H1 (cell line): ENCODE measurements around the gene COL28A1. TPM values are rescaled to one million over a fixed set of nuclear protein-coding genes. Genes with fewer than 3 reads are reported as not detected.

Source experiments
- CTCF ChIA-PET: fragments of 300-600 bp; sonication (Branson Sonifier 250); formaldehyde crosslinking; loops from one replicate; lab custom pipeline; 2021; ENCODE audit not compliant: partially characterized antibody; lab: Charles Lee
- POLR2A ChIA-PET: fragments of 300-600 bp; sonication (Branson Sonifier 250); formaldehyde crosslinking; loops from one replicate; lab custom pipeline; 2021; ENCODE audit warnings: inconsistent platforms; ENCODE audit not compliant: partially characterized antibody; lab: Charles Lee
- DNase-seq, 2 experiments: peaks; one replicate each; pipeline versions ENCODE4 v3.0.0 to v3.0.0-alpha.2; 2010 to 2022; ENCODE audit warnings: low spot score in 2 of 2, low read depth in 1 of 2, mixed read lengths in 1 of 2
- FAIRE-seq: peaks from 2 replicates; lab custom pipeline; 2011; peaks lifted over from hg19 to GRCh38; lab: Jason Lieb, UNC
- H2AFZ ChIP-seq: 2 replicates; pipeline ENCODE4 v1.8.1; 2012; ENCODE audit warnings: low read length, inconsistent platforms
- H2AK5ac ChIP-seq: 2 replicates; pipeline ENCODE4 v1.6.1; 2013; ENCODE audit warnings: low read depth, low read length
- H2BK120ac ChIP-seq: replicated peaks from 2 replicates; pipeline ENCODE3; 2013; ENCODE audit warnings: low read depth, low read length, inconsistent platforms
- H2BK12ac ChIP-seq: 2 replicates; pipeline ENCODE4 v1.6.1; 2013; ENCODE audit warnings: low read depth, low read length
- H2BK15ac ChIP-seq: 2 replicates; pipeline ENCODE4 v1.6.1; 2013; ENCODE audit warnings: low read length
- H2BK20ac ChIP-seq: 2 replicates; pipeline ENCODE4 v1.6.1; 2013; ENCODE audit warnings: low read length
- H2BK5ac ChIP-seq: 2 replicates; pipeline ENCODE4 v1.6.1; 2013; ENCODE audit warnings: low read depth, low read length
- H3K14ac ChIP-seq: 2 replicates; pipeline ENCODE4 v1.6.1; 2013; ENCODE audit warnings: inconsistent platforms; ENCODE audit not compliant: insufficient read length
- H3K18ac ChIP-seq: 2 replicates; pipeline ENCODE4 v1.6.1; 2013; ENCODE audit warnings: low read length; ENCODE audit errors: extremely low read depth
- H3K23ac ChIP-seq: 2 replicates; pipeline ENCODE4 v1.6.1; 2013; ENCODE audit warnings: inconsistent platforms; ENCODE audit not compliant: insufficient read length
- H3K23me2 ChIP-seq: 2 replicates; pipeline ENCODE4 v1.6.1; 2013; ENCODE audit warnings: low read depth, low read length
- H3K27ac ChIP-seq: 2 replicates; pipeline ENCODE4 v1.6.1; 2011; ENCODE audit warnings: low read depth, low read length, inconsistent platforms
- H3K27me3 ChIP-seq, 4 experiments: replicated peaks in 1 of 4; 1 replicate in 1 of 4; 2 replicates in 3 of 4; pipeline versions ENCODE4 v1.6.1 to v1.8.1; 2011 to 2013; ENCODE audit warnings: low read length in 3 of 4, mild to moderate bottlenecking in 3 of 4, inconsistent platforms in 2 of 4, mixed read lengths in 2 of 4, moderate library complexity in 1 of 4; ENCODE audit not compliant: control insufficient read depth in 3 of 4, insufficient read depth in 3 of 4; ENCODE audit errors: extremely low read depth in 1 of 4
- H3K36me3 ChIP-seq, 4 experiments: 2 replicates each; pipeline versions ENCODE4 v1.6.1 to v1.8.1; 2011 to 2013; ENCODE audit warnings: mild to moderate bottlenecking in 4 of 4, low read length in 3 of 4, moderate library complexity in 2 of 4, control low read depth in 1 of 4, inconsistent platforms in 1 of 4; ENCODE audit not compliant: insufficient read depth in 4 of 4, control insufficient read depth in 2 of 4
- H3K4ac ChIP-seq: replicated peaks from 2 replicates; pipeline ENCODE3; 2013; ENCODE audit warnings: low read length, low read depth, mixed read lengths, inconsistent platforms; ENCODE audit not compliant: insufficient read length
- H3K4me1 ChIP-seq, 4 experiments: replicated peaks in 1 of 4; 1 replicate in 1 of 4; 2 replicates in 3 of 4; pipeline versions ENCODE4 v1.6.1 to v1.8.1; 2011 to 2013; ENCODE audit warnings: low read length in 3 of 4, inconsistent platforms in 2 of 4, mixed read lengths in 1 of 4; ENCODE audit not compliant: insufficient read depth in 4 of 4, control insufficient read depth in 3 of 4
- H3K4me2 ChIP-seq, 2 experiments: 2 replicates each; pipeline versions ENCODE4 v1.6.1 to v1.8.1; 2011 to 2013; ENCODE audit warnings: low read depth in 2 of 2, low read length in 2 of 2, control low read depth in 1 of 2, inconsistent platforms in 1 of 2, mild to moderate bottlenecking in 1 of 2; ENCODE audit not compliant: insufficient read depth in 1 of 2
- H3K4me3 ChIP-seq, 4 experiments: fragments of 200-600, 300-600 bp in 1 of 4; sonication (generic), shearing (Covaris generic), sonication (Bioruptor Twin) in 1 of 4; 2 replicates each; pipeline versions ENCODE4 v1.5.1 to v1.8.1; 2011 to 2016; ENCODE audit warnings: low read length in 4 of 4, low read depth in 3 of 4, control low read depth in 2 of 4, inconsistent platforms in 2 of 4, mild to moderate bottlenecking in 2 of 4, mixed read lengths in 1 of 4, moderate library complexity in 1 of 4; ENCODE audit not compliant: insufficient read depth in 2 of 4; ENCODE audit errors: extremely low read depth in 1 of 4
- H3K56ac ChIP-seq: replicated peaks from 2 replicates; pipeline ENCODE3; 2013; ENCODE audit warnings: low read depth, mild to moderate bottlenecking, mixed read lengths, low read length, inconsistent platforms; ENCODE audit not compliant: insufficient read length
- H3K79me1 ChIP-seq: 2 replicates; pipeline ENCODE4 v1.6.1; 2013; ENCODE audit warnings: low read depth, low read length, control low read depth
- H3K79me2 ChIP-seq, 2 experiments: 2 replicates each; pipeline versions ENCODE4 v1.6.1 to v1.8.1; 2012 to 2013; ENCODE audit warnings: low read length in 2 of 2, mild to moderate bottlenecking in 2 of 2, inconsistent platforms in 1 of 2; ENCODE audit not compliant: insufficient read depth in 2 of 2, control insufficient read depth in 1 of 2
- H3K9ac ChIP-seq, 4 experiments: replicated peaks in 1 of 4; 1 replicate in 1 of 4; 2 replicates in 3 of 4; pipeline versions ENCODE4 v1.6.1 to v1.8.1; 2011 to 2013; ENCODE audit warnings: low read depth in 3 of 4, low read length in 3 of 4, control low read depth in 2 of 4, mild to moderate bottlenecking in 2 of 4, moderate library complexity in 2 of 4, inconsistent platforms in 1 of 4; ENCODE audit errors: extremely low read depth in 1 of 4
- H3K9me3 ChIP-seq, 2 experiments: 2 replicates each; pipeline versions ENCODE4 v1.6.1 to v1.8.1; 2012 to 2013; ENCODE audit warnings: mild to moderate bottlenecking in 2 of 2, moderate library complexity in 2 of 2, control low read depth in 1 of 2, inconsistent platforms in 1 of 2, low read depth in 1 of 2, low read length in 1 of 2, mixed read lengths in 1 of 2; ENCODE audit not compliant: insufficient read depth in 2 of 2
- H4K20me1 ChIP-seq, 2 experiments: replicated peaks in 1 of 2; 2 replicates each; pipeline versions ENCODE3 to v1.8.1; 2011 to 2013; ENCODE audit warnings: inconsistent platforms in 2 of 2, low read length in 2 of 2, mild to moderate bottlenecking in 1 of 2; ENCODE audit not compliant: insufficient read depth in 2 of 2, control insufficient read depth in 1 of 2
- H4K5ac ChIP-seq: 2 replicates; pipeline ENCODE4 v1.6.1; 2013; ENCODE audit warnings: low read length, low read depth, mixed read lengths, inconsistent platforms; ENCODE audit not compliant: insufficient read length
- H4K8ac ChIP-seq: 2 replicates; pipeline ENCODE4 v1.8.0; 2013; ENCODE audit warnings: mild to moderate bottlenecking, moderate library complexity, low read length, inconsistent platforms; ENCODE audit not compliant: insufficient read depth; ENCODE audit errors: extremely low read depth
- H4K91ac ChIP-seq: replicated peaks from 2 replicates; pipeline ENCODE3; 2013; ENCODE audit warnings: low read length, mixed read lengths, inconsistent platforms; ENCODE audit not compliant: insufficient read length
- RNF2 ChIP-seq: fragments of 200-900, 300-1000 bp; sonication (generic); IDR thresholded peaks from 2 replicates; pipeline ENCODE4 v1.7.1; 2016; ENCODE audit warnings: borderline replicate concordance, low read depth, mild to moderate bottlenecking, antibody characterized with exemption, low read length; ENCODE audit not compliant: poor library complexity, severe bottlenecking; ENCODE audit errors: missing control alignments
- TBP ChIP-seq: IDR thresholded peaks from 2 replicates; pipeline ENCODE4 v1.6.1; 2011; ENCODE audit warnings: low read depth, low read length, improper control_type of control experiment
- WGBS, 2 experiments: shearing (Covaris generic) in 1 of 2; methylation state at CpG; one replicate each; pipeline versions ENCODE4 v1.1.6 to v1.1.7; 2013 to 2015; ENCODE audit warnings: low lambda C conversion rate in 2 of 2, mixed read lengths in 2 of 2, inconsistent platforms in 1 of 2, low coverage in 1 of 2, missing lambda C conversion rate in 1 of 2; ENCODE audit not compliant: insufficient replicate concordance in 2 of 2, insufficient coverage in 1 of 2, insufficient read length in 1 of 2; ENCODE audit errors: extremely low coverage in 1 of 2, missing lambda C conversion rate in 1 of 2; 5-methylcytosine and 5-hydroxymethylcytosine counted together
- polyA plus RNA-seq, 7 experiments: library from polyadenylated mRNA; depleted of rRNA in 3 of 7; stranded (reverse) in 5 of 7; unstranded in 2 of 7; fragments of >200 nt in 5 of 7; fragments of 200-250 nt in 2 of 7; gene quantifications; 1 replicate in 5 of 7; 2 replicates in 1 of 7; 4 replicates in 1 of 7; pipeline versions ENCODE4 v1.2.1 to v1.2.3, GENCODE V29; 2011 to 2013; ENCODE audit warnings: missing spikeins in 2 of 7, mixed read lengths in 2 of 7
- total RNA-seq: library from RNA; stranded (reverse); fragmentation: NEBNext Ultra II Directional; extraction: Animal tissue kit (Norgen Biotek cat#: 25700); gene quantifications from 2 replicates; pipeline ENCODE4 v1.2.1, GENCODE V29; 2021
- TF ChIP-seq, protein P1 (sequence below): IDR thresholded peaks from 2 replicates; pipeline ENCODE4 v1.6.1; 2012; ENCODE audit warnings: inconsistent platforms

Gene COL28A1
- total and polyA plus RNA-seq, 2 of the 8 experiments (the other 6 are each of a cell fraction or from before 2014, with no cell fraction given): 0.22 to 0.38 TPM

GRCh38 chr7:7370076-7370475 is 165.6 kb downstream of the COL28A1 start:
- Histone ChIP-seq H3K9me3 (no peaks in the 10 kb centered on the region), H4K20me1 (no peaks in the 10 kb centered on the region), H3K4me3 (no peak overlapping the region), H2BK20ac (no peak overlapping the region), H3K18ac (no peak overlapping the region), H3K23ac (no peak overlapping the region), H3K4ac (no peak overlapping the region), H3K23me2 (no peaks in the 10 kb centered on the region), H3K36me3 (no peaks in the 10 kb centered on the region), H3K27ac (no peak overlapping the region), H2AFZ (no peak overlapping the region), H3K79me2 (no peaks in the 10 kb centered on the region), H3K56ac (no peak overlapping the region), H3K79me1 (no peaks in the 10 kb centered on the region), H2AK5ac (no peak overlapping the region), H3K14ac (no peak overlapping the region), H2BK15ac (no peak overlapping the region), H4K5ac (no peak overlapping the region), H4K91ac (no peak overlapping the region), H2BK5ac (no peak overlapping the region), H3K9ac (no peak overlapping the region), H2BK120ac (no peak overlapping the region), H3K4me1 (peaks cover 0 to 3% (median 0%) of the 10 kb centered on the region in 4 experiments; a peak in 1 of 7 replicates), H3K27me3 (no peaks in the 10 kb centered on the region), H2BK12ac (no peak overlapping the region), H3K4me2 (no peak overlapping the region), H4K8ac (no peak overlapping the region)
- DNase-seq (no peak), FAIRE-seq (no peak)
- 86% methylated on average over 2 of the region's 2 CpGs; no CpG with 5 or more reads in 1 of the 2 experiments for WGBS, 2 experiments
- TF ChIP-seq TBP: no peak
- TF ChIP-seq, protein P1, sequence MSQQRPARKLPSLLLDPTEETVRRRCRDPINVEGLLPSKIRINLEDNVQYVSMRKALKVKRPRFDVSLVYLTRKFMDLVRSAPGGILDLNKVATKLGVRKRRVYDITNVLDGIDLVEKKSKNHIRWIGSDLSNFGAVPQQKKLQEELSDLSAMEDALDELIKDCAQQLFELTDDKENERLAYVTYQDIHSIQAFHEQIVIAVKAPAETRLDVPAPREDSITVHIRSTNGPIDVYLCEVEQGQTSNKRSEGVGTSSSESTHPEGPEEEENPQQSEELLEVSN: no peak
- TF ChIP-seq RNF2: no peak
- CTCF ChIA-PET: no interaction called here
- POLR2A ChIA-PET: no interaction called here
